Activated naive CD8-positive, alpha-beta T cell treated with anti-CD3 and anti-CD28 coated beads for 36 hours (primary cell): ENCODE results near the gene DENND1A. TPM values are rescaled to one million over a fixed set of nuclear protein-coding genes. Genes with fewer than 3 reads are reported as not detected.
A peak's percentile ranks its signal among the peaks of the same experiment; 100 is the strongest.
"Not testable (repeated sequence)": the region's sequence is repeated elsewhere in the genome, so short reads cannot be mapped to it uniquely, and the experiment has no call there.

ENCODE experiments used
- DNase-seq: peaks from one replicate; pipeline ENCODE4 v3.0.0; 2021
- H3K27ac Mint-ChIP-seq: one replicate; pipeline ENCODE4 v1.8.0; 2022; ENCODE audit warnings: mild to moderate bottlenecking, moderate library complexity, mixed read lengths
- H3K27me3 Mint-ChIP-seq: one replicate; pipeline ENCODE4 v1.8.0; 2022; ENCODE audit warnings: mild to moderate bottlenecking, mixed read lengths
- H3K36me3 Mint-ChIP-seq: one replicate; pipeline ENCODE4 v1.8.0; 2021; ENCODE audit warnings: mild to moderate bottlenecking, mixed read lengths
- H3K4me1 Mint-ChIP-seq: one replicate; pipeline ENCODE4 v1.8.0; 2021; ENCODE audit warnings: mixed read lengths
- H3K4me3 Mint-ChIP-seq: one replicate; pipeline ENCODE4 v1.8.0; 2022; ENCODE audit warnings: mild to moderate bottlenecking, moderate library complexity, mixed read lengths
- H3K9me3 Mint-ChIP-seq: one replicate; pipeline ENCODE4 v1.8.0; 2022; ENCODE audit warnings: mixed read lengths
- total RNA-seq, 2 experiments: library from RNA; stranded (reverse); gene quantifications; one replicate each; pipeline ENCODE4 v1.2.3, GENCODE V29; 2021

DENND1A gene
- total RNA-seq, 2 experiments from 2014 or later, result 21.3 to 22.1 TPM

DNA sequence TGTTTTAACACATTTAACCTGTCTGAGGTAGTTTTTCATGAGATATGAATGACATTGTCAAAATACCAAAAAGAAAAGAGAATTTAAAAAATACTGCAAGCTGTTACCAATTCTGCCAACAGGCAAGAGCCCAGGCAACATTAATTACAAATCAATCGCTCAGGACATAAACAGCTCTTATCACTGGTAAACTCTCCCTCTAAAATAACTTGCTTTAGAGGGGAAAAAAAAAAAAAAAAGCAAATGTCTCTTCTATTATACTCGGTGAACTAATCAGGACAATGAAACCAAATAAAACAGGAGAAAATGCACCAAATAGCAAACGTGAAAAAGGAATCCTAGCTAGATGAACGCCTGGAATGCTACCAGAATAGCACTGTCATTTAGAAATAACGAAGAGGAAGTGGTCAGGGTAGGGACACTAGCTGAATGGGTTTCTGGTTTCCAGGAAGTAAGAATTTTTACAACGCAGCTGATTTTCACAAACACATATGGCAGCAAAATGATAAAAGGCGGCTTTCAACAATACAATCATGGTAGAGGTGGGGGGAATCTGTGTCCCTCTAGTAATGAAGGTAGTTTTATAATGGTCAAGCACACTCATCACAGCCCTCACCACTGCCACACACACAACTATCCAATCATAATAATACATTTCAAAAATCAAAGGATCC lies 94.9 kb downstream of the DENND1A start:
- DNase-seq, result no peak

GRCh38 chr9:123834218-123834888 lies 95.6 kb downstream of the DENND1A start:
- no peak overlapping the region for H3K4me3 Mint-ChIP-seq
- DNase-seq, result no peak

More for the DNA sequence above, 94.9 kb downstream of the DENND1A start:
- peaks cover 9% of the 10 kb centered on the region for H3K9me3 Mint-ChIP-seq
- H3K36me3 Mint-ChIP-seq, result peaks cover 26% of the 10 kb centered on the region
- H3K27ac Mint-ChIP-seq, result peak overlapping the region; percentile 35
- H3K4me3 Mint-ChIP-seq, result peak overlapping the region; percentile 8
- H3K4me1 Mint-ChIP-seq, result peaks cover 25% of the 10 kb centered on the region
- H3K27me3 Mint-ChIP-seq, result no peaks in the 10 kb centered on the region

DNA sequence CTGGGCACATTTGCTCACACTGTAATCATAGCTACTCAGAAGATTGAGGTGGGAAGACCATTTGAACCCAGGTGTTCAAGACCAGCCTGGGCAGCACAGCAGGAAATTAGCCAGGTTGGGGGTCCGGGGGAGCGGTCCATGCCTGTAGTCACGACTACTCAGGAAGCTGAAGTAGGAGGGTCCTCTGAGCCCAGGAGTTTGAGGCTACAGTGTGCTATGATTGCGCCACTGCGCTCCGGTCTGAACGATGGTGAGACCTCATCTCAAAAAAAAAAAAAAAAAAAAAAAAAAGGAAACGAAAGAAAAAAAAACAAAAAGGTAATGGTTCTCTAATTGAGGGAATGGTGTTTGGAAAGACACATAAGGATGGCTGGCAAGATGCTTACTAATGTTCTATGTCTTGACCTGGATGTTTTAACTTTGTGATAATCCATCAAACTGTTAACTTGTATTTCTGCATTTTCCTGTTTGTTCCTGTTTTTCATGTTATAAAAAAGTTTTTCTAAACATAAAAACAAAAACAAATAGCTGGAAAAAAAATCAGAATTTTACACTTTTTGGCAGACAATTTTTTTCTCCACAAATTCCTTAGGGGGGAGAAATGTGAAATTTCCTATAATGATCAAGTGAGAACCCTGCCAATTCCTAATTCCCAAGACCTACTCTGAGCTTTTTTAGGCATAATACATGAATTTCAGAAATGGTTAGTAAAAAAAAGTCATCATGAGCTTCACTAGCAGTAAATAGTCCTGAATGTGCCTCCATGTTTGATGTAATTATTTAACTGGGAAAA lies 96.9 kb downstream of the DENND1A start:
- Mint-ChIP-seq H3K27ac (no peak overlapping the region), H3K4me1 (peaks cover 22% of the 10 kb centered on the region), H3K27me3 (no peaks in the 10 kb centered on the region)

More at GRCh38 chr9:123834218-123834888, 95.6 kb downstream of the DENND1A start:
- no peaks in the 10 kb centered on the region for H3K27me3 Mint-ChIP-seq
- H3K27ac Mint-ChIP-seq, result no peak overlapping the region
- H3K4me1 Mint-ChIP-seq, result peaks cover 23% of the 10 kb centered on the region
- peaks cover 14% of the 10 kb centered on the region for H3K9me3 Mint-ChIP-seq
- peaks cover 31% of the 10 kb centered on the region for H3K36me3 Mint-ChIP-seq

GRCh38 chr9:123832176-123832575 lies 97.8 kb downstream of the DENND1A start:
- no peak overlapping the region for H3K27ac Mint-ChIP-seq
- no peaks in the 10 kb centered on the region for H3K27me3 Mint-ChIP-seq
- H3K9me3 Mint-ChIP-seq, result peaks cover 29% of the 10 kb centered on the region
- H3K36me3 Mint-ChIP-seq, result peaks cover 48% of the 10 kb centered on the region
- no peak overlapping the region for H3K4me3 Mint-ChIP-seq
- DNase-seq, result no peak
- H3K4me1 Mint-ChIP-seq, result peaks cover 22% of the 10 kb centered on the region

More for the DNA sequence above, 96.9 kb downstream of the DENND1A start:
- peaks cover 26% of the 10 kb centered on the region for H3K9me3 Mint-ChIP-seq
- H3K36me3 Mint-ChIP-seq, result peaks cover 40% of the 10 kb centered on the region
- no peak overlapping the region for H3K4me3 Mint-ChIP-seq
- no peak for DNase-seq

GRCh38 chr9:123828449-123828848 lies 101.5 kb downstream of the DENND1A start:
- H3K4me1 Mint-ChIP-seq, result no peaks in the 10 kb centered on the region
- DNase-seq, result no peak

DNA sequence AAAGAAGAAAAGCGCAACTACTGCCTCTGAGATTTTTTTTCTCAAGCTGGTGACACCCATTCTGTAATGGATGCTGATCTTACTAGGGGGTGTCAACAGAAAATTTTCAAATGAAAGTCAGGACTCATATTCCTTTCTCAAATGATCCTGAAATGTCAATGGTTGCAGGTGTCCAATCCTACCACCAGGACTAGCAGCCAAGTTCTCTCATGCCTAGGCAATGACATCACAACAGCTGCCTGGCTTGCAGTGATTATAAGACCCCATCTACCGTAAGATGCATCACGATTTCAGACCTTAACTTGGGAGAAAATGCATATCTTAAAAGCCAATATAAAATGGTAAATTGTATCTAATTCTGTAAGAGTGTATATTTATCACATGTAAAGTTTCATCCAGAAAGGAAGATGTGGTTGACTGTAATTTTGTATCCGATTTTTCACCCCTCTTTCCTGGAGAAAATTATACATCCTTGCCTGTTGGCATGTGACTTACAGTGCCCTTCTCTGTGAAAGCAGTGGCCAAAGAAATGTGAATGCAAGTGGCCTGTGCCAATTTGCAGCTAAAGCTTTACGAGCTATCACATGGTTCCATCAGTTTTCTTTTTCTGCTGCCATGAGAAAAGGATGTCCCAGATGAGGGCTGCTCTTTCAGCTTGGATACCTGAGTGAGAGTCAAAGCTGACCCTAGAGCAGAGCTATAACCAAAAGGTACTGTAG lies 104.4 kb downstream of the DENND1A start:
- peaks cover 23% of the 10 kb centered on the region for H3K9me3 Mint-ChIP-seq
- H3K27ac Mint-ChIP-seq, result no peak overlapping the region
- H3K36me3 Mint-ChIP-seq, result peaks cover 40% of the 10 kb centered on the region
- H3K4me1 Mint-ChIP-seq, result no peaks in the 10 kb centered on the region
- no peaks in the 10 kb centered on the region for H3K27me3 Mint-ChIP-seq
- no peak overlapping the region for H3K4me3 Mint-ChIP-seq
- DNase-seq, result no peak

More at GRCh38 chr9:123828449-123828848, 101.5 kb downstream of the DENND1A start:
- Mint-ChIP-seq H3K36me3 (peaks cover 55% of the 10 kb centered on the region), H3K4me3 (no peak overlapping the region), H3K27me3 (no peaks in the 10 kb centered on the region), H3K9me3 (peaks cover 29% of the 10 kb centered on the region), H3K27ac (no peak overlapping the region)

- Mint-ChIP-seq H3K4me1 (no peaks in the 10 kb centered on the region), H3K9me3 (peaks cover 7% of the 10 kb centered on the region), H3K4me3 (no peak overlapping the region), H3K27me3 (no peaks in the 10 kb centered on the region), H3K36me3 (peaks cover 22% of the 10 kb centered on the region), H3K27ac (no peak overlapping the region)
- no peak for DNase-seq
Measured at GRCh38 chr9:123823194-123823947, 106.6 kb downstream of the DENND1A start.

- Mint-ChIP-seq H3K27ac (no peak overlapping the region), H3K4me1 (peaks cover 3% of the 10 kb centered on the region), H3K9me3 (no peaks in the 10 kb centered on the region), H3K4me3 (no peak overlapping the region), H3K27me3 (no peaks in the 10 kb centered on the region), H3K36me3 (peaks cover 8% of the 10 kb centered on the region)
- DNase-seq, result no peak
Measured at GRCh38 chr9:123821619-123822018, 108.3 kb downstream of the DENND1A start.

DNA sequence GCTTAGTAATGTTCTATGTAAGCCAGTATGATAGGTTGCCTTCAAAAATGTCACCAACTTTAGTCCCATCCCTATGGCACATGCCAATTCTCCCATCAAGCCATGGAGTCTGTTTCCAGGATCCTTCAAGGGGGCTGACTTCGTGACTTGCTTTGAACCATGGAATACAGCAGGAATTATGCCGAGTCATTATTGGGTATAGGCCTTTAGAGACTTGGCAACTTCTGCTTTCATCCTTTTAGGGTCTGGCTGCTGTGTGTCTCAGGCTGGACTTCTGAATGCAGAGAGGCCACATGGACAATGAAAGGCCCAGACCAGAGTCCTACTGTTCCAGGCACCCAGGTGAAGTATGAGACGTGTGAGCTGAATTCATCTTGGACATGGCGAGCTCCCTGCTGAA lies 109.8 kb downstream of the DENND1A start:
- peaks cover 3% of the 10 kb centered on the region for H3K4me1 Mint-ChIP-seq
- no peak overlapping the region for H3K4me3 Mint-ChIP-seq
- DNase-seq, result no peak
- no peaks in the 10 kb centered on the region for H3K27me3 Mint-ChIP-seq
- H3K36me3 Mint-ChIP-seq, result peaks cover 5% of the 10 kb centered on the region
- no peak overlapping the region for H3K27ac Mint-ChIP-seq
- no peaks in the 10 kb centered on the region for H3K9me3 Mint-ChIP-seq

GRCh38 chr9:123816817-123817472 lies 113.0 kb downstream of the DENND1A start:
- Mint-ChIP-seq H3K27me3 (no peaks in the 10 kb centered on the region), H3K36me3 (peaks cover 1% of the 10 kb centered on the region), H3K4me1 (peaks cover 3% of the 10 kb centered on the region), H3K9me3 (no peaks in the 10 kb centered on the region), H3K27ac (no peak overlapping the region), H3K4me3 (no peak overlapping the region)
- no peak for DNase-seq

DNA sequence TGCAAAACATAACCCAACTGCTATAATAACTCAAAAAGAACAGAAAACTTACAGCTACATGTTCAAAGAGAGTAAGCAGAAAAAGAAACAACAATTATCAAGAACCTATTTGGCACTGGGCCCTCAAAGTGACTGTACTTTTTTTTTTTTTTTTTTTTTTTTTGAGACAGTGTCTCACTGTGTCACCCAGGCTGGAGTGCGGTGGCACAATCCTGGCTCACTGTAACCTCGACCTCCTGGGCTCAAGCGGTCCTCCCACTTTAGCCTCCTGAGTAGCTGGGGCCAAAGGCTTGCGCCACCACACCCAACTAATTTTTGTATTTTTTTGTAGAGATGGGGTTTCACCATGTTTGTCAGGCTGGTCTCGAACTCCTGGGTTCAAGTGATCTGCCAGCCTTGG lies 114.1 kb downstream of the DENND1A start:
- H3K4me1 Mint-ChIP-seq, H3K4me3 Mint-ChIP-seq, H3K36me3 Mint-ChIP-seq, H3K9me3 Mint-ChIP-seq, H3K27ac Mint-ChIP-seq, DNase-seq, H3K27me3 Mint-ChIP-seq: not testable (repeated sequence)

DNA sequence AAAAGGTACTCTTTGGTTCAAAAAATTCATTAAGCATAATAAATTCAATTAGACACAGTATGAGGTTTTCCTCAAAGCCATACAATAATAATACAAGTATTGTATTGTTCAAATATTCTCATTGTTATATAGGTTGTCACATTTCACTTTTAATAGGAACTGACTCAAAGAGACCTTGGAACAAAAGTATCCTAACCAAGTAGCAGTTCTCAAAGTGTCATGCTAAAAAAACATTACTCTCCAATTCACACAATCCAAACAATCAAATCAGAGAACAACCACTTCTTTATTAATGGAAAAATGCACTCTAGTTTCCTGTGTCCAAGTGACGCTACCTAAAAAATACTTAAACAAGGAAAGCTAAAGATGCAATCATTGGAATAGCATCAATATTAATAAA lies 115.4 kb downstream of the DENND1A start:
- Mint-ChIP-seq H3K4me1 (peaks cover 3% of the 10 kb centered on the region), H3K4me3 (no peak overlapping the region), H3K27me3 (no peaks in the 10 kb centered on the region), H3K9me3 (no peaks in the 10 kb centered on the region), H3K27ac (no peak overlapping the region), H3K36me3 (peaks cover 1% of the 10 kb centered on the region)
- no peak for DNase-seq

- Mint-ChIP-seq H3K36me3 (no peaks in the 10 kb centered on the region), H3K27me3 (no peaks in the 10 kb centered on the region), H3K4me3 (no peak overlapping the region), H3K9me3 (no peaks in the 10 kb centered on the region), H3K27ac (no peak overlapping the region), H3K4me1 (peaks cover 3% of the 10 kb centered on the region)
- DNase-seq, result no peak
Measured at GRCh38 chr9:123812984-123813383, 116.9 kb downstream of the DENND1A start.

GRCh38 chr9:123807251-123807650 lies 122.7 kb downstream of the DENND1A start:
- Mint-ChIP-seq H3K9me3 (no peaks in the 10 kb centered on the region), H3K27me3 (no peaks in the 10 kb centered on the region), H3K36me3 (no peaks in the 10 kb centered on the region), H3K4me3 (no peak overlapping the region), H3K27ac (no peak overlapping the region), H3K4me1 (no peaks in the 10 kb centered on the region)
- DNase-seq, result no peak
